NCI-H524 (cell line): ENCODE measurements around the gene ATP6V0E1.
"Not testable (repeated sequence)": the region's sequence is repeated elsewhere in the genome, so short reads cannot be mapped to it uniquely, and the experiment has no call there.

Experiments
- DNase-seq, 2 experiments: peaks; one replicate each; lab custom pipeline; 2025; lab: John Stamatoyannopoulos, UW

The ATP6V0E1 gene

GRCh38 chr5:173004013-173004412, 20.4 kb downstream of the ATP6V0E1 start:
- DNase-seq: no peak

GRCh38 chr5:173004447-173004846, 20.9 kb downstream of the ATP6V0E1 start:
- no peak for DNase-seq

GRCh38 chr5:173010021-173010420, 26.4 kb downstream of the ATP6V0E1 start:
- no peak for DNase-seq

GRCh38 chr5:173010547-173011464, 27.2 kb downstream of the ATP6V0E1 start:
- DNase-seq: no peak

- DNase-seq: no peak
Measured at GRCh38 chr5:173011566-173011965, 28.0 kb downstream of the ATP6V0E1 start.

GRCh38 chr5:173012882-173013281, 29.3 kb downstream of the ATP6V0E1 start:
- DNase-seq: no peak

GRCh38 chr5:173014671-173015070, 31.1 kb downstream of the ATP6V0E1 start:
- DNase-seq: no peak

- no peak for DNase-seq
Measured at GRCh38 chr5:173015192-173015591, 31.6 kb downstream of the ATP6V0E1 start.

GRCh38 chr5:173015598-173016455, 32.3 kb downstream of the ATP6V0E1 start:
- DNase-seq: no peak

GRCh38 chr5:173016598-173017046, 33.1 kb downstream of the ATP6V0E1 start:
- no peak for DNase-seq

GRCh38 chr5:173017087-173017486, 33.5 kb downstream of the ATP6V0E1 start:
- DNase-seq: not testable (repeated sequence)

- DNase-seq: no peak
Measured at GRCh38 chr5:173018358-173018757, 34.8 kb downstream of the ATP6V0E1 start.

GRCh38 chr5:173020154-173020581, 36.6 kb downstream of the ATP6V0E1 start:
- DNase-seq: no peak

- DNase-seq: no peak
Measured at GRCh38 chr5:173020643-173021042, 37.1 kb downstream of the ATP6V0E1 start.

- no peak for DNase-seq
Measured at GRCh38 chr5:173025651-173026050, 42.1 kb downstream of the ATP6V0E1 start.

- no peak for DNase-seq
Measured at GRCh38 chr5:173027905-173028304, 44.3 kb downstream of the ATP6V0E1 start.

GRCh38 chr5:173028811-173029327, 45.3 kb downstream of the ATP6V0E1 start:
- no peak for DNase-seq

- no peak for DNase-seq
Measured at GRCh38 chr5:173029499-173029921, 45.9 kb downstream of the ATP6V0E1 start.

GRCh38 chr5:173032096-173032495, 48.5 kb downstream of the ATP6V0E1 start:
- DNase-seq: not testable (repeated sequence)

- no peak for DNase-seq
Measured at GRCh38 chr5:173032730-173033129, 49.2 kb downstream of the ATP6V0E1 start.

- DNase-seq: no peak
Measured at GRCh38 chr5:173033923-173034322, 50.4 kb downstream of the ATP6V0E1 start.
